ENCODE results near the gene CD24.

- TF ChIP-seq GATA2 (IDR thresholded peaks at IDR 0.05; ENCODE audit: low read depth, low read length) (no peak), GATA3 (IDR thresholded peaks at IDR 0.05; ENCODE audit: low read depth, low read length) (no peak)
These were observed 12.7 kb downstream of the CD24 start for GRCh38 chr6:106961801-106962200.

Measured in SH-SY5Y (cell line).